HCT116 (cell line): ENCODE results near the gene NR2F1-AS1.

Experiments
- CTCF ChIP-seq, 3 experiments: fragments of 200-600 bp in 1 of 3; sonication (generic) in 1 of 3; IDR thresholded peaks in 2 of 3; conservative IDR thresholded peaks in 1 of 3; 2 replicates each; pipeline ENCODE4 v1.5.1; 2012 to 2017; ENCODE audit warnings: low read depth in 2 of 3, low read length in 2 of 3, antibody characterized with exemption in 1 of 3, borderline replicate concordance in 1 of 3, control low read depth in 1 of 3, mild to moderate bottlenecking in 1 of 3, mixed read lengths in 1 of 3, mixed run types in 1 of 3, moderate library complexity in 1 of 3; ENCODE audit not compliant: insufficient read depth in 1 of 3
- JUND ChIP-seq: IDR thresholded peaks from 2 replicates; pipeline ENCODE4 v1.6.1; 2012
- POLR2A ChIP-seq: IDR thresholded peaks from 2 replicates; pipeline ENCODE4 v1.7.0; 2011; ENCODE audit warnings: borderline replicate concordance; ENCODE audit not compliant: insufficient read depth, insufficient read length; ENCODE audit errors: extremely low read depth
- SP1 ChIP-seq: IDR thresholded peaks from 2 replicates; pipeline ENCODE4 v1.6.1; 2012; ENCODE audit warnings: low read depth

GRCh38 chr5:93359960-93360305 lies 221.1 kb downstream of the NR2F1-AS1 start:
- TF ChIP-seq CTCF (IDR thresholded peaks at IDR 0.05 in 2 of 3, conservative IDR thresholded peaks at IDR 0.05 in 1 of 3; ENCODE audit: borderline replicate concordance in 1 of 3, insufficient read depth in 1 of 3, low read depth in 2 of 3, low read length in 2 of 3) (no peak), SP1 (no peak), JUND (no peak; the same call in 1 of the 2 replicates), POLR2A (no peak)
